Measurements from ENCODE around the gene AZIN2.

GRCh38 chr1:33155877-33156538 is 75.1 kb downstream of the AZIN2 start:
- TF ChIP-seq CTCF (IDR thresholded peaks at IDR 0.05; ENCODE audit: low read length): no peak
- no peak for TF ChIP-seq EZH2 (IDR thresholded peaks at IDR 0.05; ENCODE audit: borderline replicate concordance, low read length)
